Activated CD4-positive, alpha-beta T cell treated with anti-CD3 and anti-CD28 coated beads for 36 hours (primary cell): Measurements from ENCODE around the gene PGAM1. TPM values are rescaled to one million over a fixed set of nuclear protein-coding genes. Genes with fewer than 3 reads are reported as not detected.
A peak's percentile ranks its signal among the peaks of the same experiment; 100 is the strongest.
"Not testable (repeated sequence)": the region's sequence is repeated elsewhere in the genome, so short reads cannot be mapped to it uniquely, and the experiment has no call there.

ENCODE experiments used
- ATAC-seq: fragments of 200-7000 bp; cut with Tn5 transposase; one replicate; pipeline ENCODE4 v1.10.0; 2021; ENCODE audit warnings: mild to moderate bottlenecking, moderate library complexity
- CTCF ChIA-PET: fragments of 350-600 bp; sonication (Branson Sonifier 250); formaldehyde crosslinking; loops from one replicate; lab custom pipeline; 2021; ENCODE audit warnings: antibody characterized with exemption; lab: Charles Lee
- POLR2A ChIA-PET: fragments of 350-600 bp; sonication (Branson Sonifier 250); formaldehyde crosslinking; loops from one replicate; lab custom pipeline; 2021; ENCODE audit warnings: antibody characterized with exemption, inconsistent platforms; lab: Charles Lee
- DNase-seq: peaks from one replicate; pipeline ENCODE4 v3.0.0-alpha.2; 2020
- H3K27ac Mint-ChIP-seq: one replicate; pipeline ENCODE4 v1.8.0; 2021; ENCODE audit warnings: mixed read lengths
- H3K27me3 Mint-ChIP-seq: one replicate; pipeline ENCODE4 v1.8.0; 2021; ENCODE audit warnings: mixed read lengths
- H3K36me3 Mint-ChIP-seq: one replicate; pipeline ENCODE4 v1.8.0; 2021; ENCODE audit warnings: low read depth, mixed read lengths
- H3K4me1 Mint-ChIP-seq: one replicate; pipeline ENCODE4 v1.8.0; 2021; ENCODE audit warnings: mixed read lengths
- H3K4me3 Mint-ChIP-seq: one replicate; pipeline ENCODE4 v1.8.0; 2021; ENCODE audit warnings: mild to moderate bottlenecking, moderate library complexity, mixed read lengths
- H3K9me3 Mint-ChIP-seq: one replicate; pipeline ENCODE4 v1.8.0; 2021; ENCODE audit warnings: low read depth, mixed read lengths
- intact Hi-C, 2 experiments: fragments of 100-400 bp; cut with DNase I in 1 of 2; cut with micrococcal nuclease in 1 of 2; formaldehyde crosslinking; loops; one replicate each; pipeline versions ENCODE4 v1.14.2 to v1.15.1; 2022 to 2024; cut with DNase I, micrococcal nuclease
- total RNA-seq, 2 experiments: library from RNA; stranded (reverse); gene quantifications; one replicate each; pipeline ENCODE4 v1.2.3, GENCODE V29; 2021

PGAM1 gene
- total RNA-seq, 2 experiments from 2014 or later, result 1,151 to 1,499 TPM

DNA sequence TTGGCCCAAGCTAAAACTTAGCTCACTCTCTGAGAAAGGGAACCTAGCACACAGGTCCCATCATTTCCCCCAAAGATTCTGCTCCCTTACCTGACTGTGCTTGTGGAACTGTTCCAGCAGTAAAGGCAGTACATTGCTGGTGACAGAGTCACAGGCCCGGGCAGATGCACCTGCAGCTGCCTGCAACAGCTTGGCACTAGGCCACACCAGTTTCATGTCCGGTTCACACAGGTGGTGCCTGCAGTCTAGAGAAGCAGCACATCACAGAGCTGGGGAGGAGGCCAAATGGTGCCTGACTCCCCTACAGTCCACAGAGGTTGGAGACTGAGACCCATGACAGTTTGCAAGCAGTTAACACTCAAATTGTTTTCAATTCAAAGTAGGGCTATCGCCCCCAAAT lies 42.2 kb downstream of the PGAM1 start:
- H3K27me3 Mint-ChIP-seq, result no peaks in the 10 kb centered on the region
- H3K36me3 Mint-ChIP-seq, result peaks cover 38% of the 10 kb centered on the region
- POLR2A ChIA-PET, result no interaction called here
- DNase-seq (no peak), ATAC-seq (no peak)
- H3K4me3 Mint-ChIP-seq, result no peak overlapping the region
- intact Hi-C loops, result no loop called here
- H3K27ac Mint-ChIP-seq, result no peak overlapping the region
- no peaks in the 10 kb centered on the region for H3K9me3 Mint-ChIP-seq
- H3K4me1 Mint-ChIP-seq, result no peaks in the 10 kb centered on the region
- CTCF ChIA-PET, result interaction anchor here (0.7 to 1.9 kb wide), 7 partner anchors 11 to 252 kb away, joined by 3 to 9 read pairs (median 3); no protein-coding TSS in a partner anchor

GRCh38 chr10:97468781-97469180 lies 42.8 kb downstream of the PGAM1 start:
- CTCF ChIA-PET, result interaction anchor here (1.5 kb wide), 1 partner anchor 85 kb away, joined by 3 read pairs; no protein-coding TSS in a partner anchor
- H3K4me3 Mint-ChIP-seq, result not testable (repeated sequence)
- H3K36me3 Mint-ChIP-seq, result peaks cover 40% of the 10 kb centered on the region

DNA sequence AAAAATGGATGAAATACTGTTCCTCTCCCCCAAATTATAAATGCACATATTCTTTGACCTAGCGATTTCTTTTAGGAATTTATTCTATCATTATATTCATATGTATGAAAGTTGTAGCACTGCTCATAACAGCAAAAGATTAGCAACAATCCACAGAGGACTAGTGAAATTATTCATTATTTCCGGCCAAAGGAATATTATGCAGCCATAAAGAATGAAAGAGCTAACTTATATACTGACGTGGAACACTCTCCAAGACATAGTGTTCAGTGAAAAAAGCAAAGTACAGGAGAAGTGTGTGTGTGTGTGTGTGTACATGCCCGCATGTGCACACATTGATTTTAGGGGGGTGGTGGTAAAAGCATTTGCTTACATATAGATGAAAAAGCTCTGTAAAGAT lies 48.9 kb downstream of the PGAM1 start:
- CTCF ChIA-PET, result interaction anchor here (0.6 kb wide), 1 partner anchor 23 kb away, joined by 3 read pairs; no protein-coding TSS in a partner anchor
- peaks cover 59% of the 10 kb centered on the region for H3K36me3 Mint-ChIP-seq
- no peaks in the 10 kb centered on the region for H3K9me3 Mint-ChIP-seq
- no peak for ATAC-seq
- DNase-seq, result no peak
- H3K27me3 Mint-ChIP-seq, result no peaks in the 10 kb centered on the region
- H3K4me3 Mint-ChIP-seq, result no peak overlapping the region
- POLR2A ChIA-PET, result no interaction called here
- intact Hi-C loops, result no loop called here
- no peak overlapping the region for H3K27ac Mint-ChIP-seq
- H3K4me1 Mint-ChIP-seq, result no peaks in the 10 kb centered on the region

More at GRCh38 chr10:97468781-97469180, 42.8 kb downstream of the PGAM1 start:
- H3K9me3 Mint-ChIP-seq, intact Hi-C loops, H3K27ac Mint-ChIP-seq, DNase-seq, H3K27me3 Mint-ChIP-seq, POLR2A ChIA-PET, H3K4me1 Mint-ChIP-seq, ATAC-seq: not testable (repeated sequence)

- Mint-ChIP-seq H3K27ac (no peak overlapping the region), H3K27me3 (no peaks in the 10 kb centered on the region), H3K9me3 (no peaks in the 10 kb centered on the region), H3K36me3 (peaks cover 60% of the 10 kb centered on the region), H3K4me1 (no peaks in the 10 kb centered on the region), H3K4me3 (no peak overlapping the region)
- intact Hi-C loops, result no loop called here
- ATAC-seq (no peak), DNase-seq (no peak)
- ChIA-PET CTCF (interaction anchor here (0.5 to 2.8 kb wide), 6 partner anchors 11 to 283 kb away, joined by 3 to 11 read pairs (median 4); no protein-coding TSS in a partner anchor), POLR2A (no interaction called here)
Measured at GRCh38 chr10:97475936-97476594, 50.1 kb downstream of the PGAM1 start.

GRCh38 chr10:97479410-97479809 lies 53.4 kb downstream of the PGAM1 start:
- ATAC-seq, H3K4me1 Mint-ChIP-seq, POLR2A ChIA-PET, DNase-seq, H3K27me3 Mint-ChIP-seq, intact Hi-C loops, H3K4me3 Mint-ChIP-seq, CTCF ChIA-PET, H3K9me3 Mint-ChIP-seq, H3K27ac Mint-ChIP-seq: not testable (repeated sequence)
- H3K36me3 Mint-ChIP-seq, result peaks cover 56% of the 10 kb centered on the region

- Mint-ChIP-seq H3K4me3 (no peak overlapping the region), H3K4me1 (no peaks in the 10 kb centered on the region), H3K36me3 (peaks cover 52% of the 10 kb centered on the region), H3K9me3 (no peaks in the 10 kb centered on the region), H3K27me3 (no peaks in the 10 kb centered on the region), H3K27ac (no peak overlapping the region)
- ChIA-PET CTCF (no interaction called here), POLR2A (no interaction called here)
- DNase-seq (no peak), ATAC-seq (no peak)
- intact Hi-C loops, result no loop called here
Measured at GRCh38 chr10:97479939-97480338, 53.9 kb downstream of the PGAM1 start.

GRCh38 chr10:97481071-97481470 lies 55.1 kb downstream of the PGAM1 start:
- intact Hi-C loops, result no loop called here
- peak overlapping the region; percentile 51 for H3K27ac Mint-ChIP-seq
- ChIA-PET CTCF (interaction anchor here (0.6 kb wide), 2 partner anchors 53 to 57 kb away, joined by 3 read pairs; no protein-coding TSS in a partner anchor), POLR2A (no interaction called here)
- H3K4me3 Mint-ChIP-seq, result no peak overlapping the region
- no peaks in the 10 kb centered on the region for H3K27me3 Mint-ChIP-seq
- no peak for DNase-seq
- no peaks in the 10 kb centered on the region for H3K4me1 Mint-ChIP-seq
- no peak for ATAC-seq
- H3K36me3 Mint-ChIP-seq, result peaks cover 48% of the 10 kb centered on the region
- no peaks in the 10 kb centered on the region for H3K9me3 Mint-ChIP-seq

GRCh38 chr10:97482381-97482780 lies 56.4 kb downstream of the PGAM1 start:
- Mint-ChIP-seq H3K9me3 (no peaks in the 10 kb centered on the region), H3K36me3 (peaks cover 41% of the 10 kb centered on the region), H3K4me1 (peaks cover 4% of the 10 kb centered on the region), H3K4me3 (no peak overlapping the region), H3K27ac (no peak overlapping the region), H3K27me3 (no peaks in the 10 kb centered on the region)
- CTCF ChIA-PET, result interaction anchor here (0.6 to 0.9 kb wide), 2 partner anchors 47 to 75 kb away, joined by 3 to 4 read pairs; no protein-coding TSS in a partner anchor
- ATAC-seq (no peak), DNase-seq (no peak)
- POLR2A ChIA-PET, result no interaction called here
- intact Hi-C loops, result no loop called here

Other genes starting within 250 kb of the PGAM1 start
- 1 to 10 TPM in 1 of 2 experiments, under 1 TPM in 1; 0.94 to 1.4 TPM for gene SLIT1, start 240.2 kb upstream of the PGAM1 start, total RNA-seq
- 10 to 100 TPM; 55.9 to 70.2 TPM for gene ARHGAP19, start 133.6 kb upstream of the PGAM1 start, total RNA-seq
- 1 to 10 TPM; 1.3 to 1.8 TPM for gene FRAT1, start 106.9 kb upstream of the PGAM1 start, total RNA-seq
- gene FRAT2, start 91.5 kb upstream of the PGAM1 start, total RNA-seq, result 1 to 10 TPM; 3.0 to 4.3 TPM
- 10 to 100 TPM; 45.9 to 49.4 TPM for gene RRP12, start 24.9 kb upstream of the PGAM1 start, total RNA-seq
- 10 to 100 TPM; 52.3 to 54.2 TPM for gene EXOSC1, start 19.8 kb downstream of the PGAM1 start, total RNA-seq
- gene ZDHHC16, start 20.0 kb downstream of the PGAM1 start, total RNA-seq, result 10 to 100 TPM; 34.6 to 42.8 TPM
- 100 to 1,000 TPM in 1 of 2 experiments, 10 to 100 TPM in 1; 91.3 to 107 TPM for gene MMS19, start 72.2 kb downstream of the PGAM1 start, total RNA-seq
- gene UBTD1, start 72.7 kb downstream of the PGAM1 start, total RNA-seq, result 1 to 10 TPM; 1.4 to 1.5 TPM
- gene ANKRD2, start 146.6 kb downstream of the PGAM1 start, total RNA-seq, result not detected
- not detected for gene HOGA1, start 158.2 kb downstream of the PGAM1 start, total RNA-seq
- gene C10orf62, start 163.5 kb downstream of the PGAM1 start, total RNA-seq, result not detected
- 1 to 10 TPM; 3.9 to 5.3 TPM for gene MORN4, start 207.3 kb downstream of the PGAM1 start, total RNA-seq
- 1 to 10 TPM; 8.5 to 8.9 TPM for gene PI4K2A, start 214.5 kb downstream of the PGAM1 start, total RNA-seq